Measurements from ENCODE around the gene SUV39H1. TPM values are rescaled to one million over a fixed set of nuclear protein-coding genes. Genes with fewer than 3 reads are reported as not detected.

Gene SUV39H1
- total and polyA plus RNA-seq, 9 of the 15 experiments (the other 6 are each of a cell fraction or from before 2014, with no cell fraction given), result 4.7 to 34.7 (median 17.9) TPM

DNA sequence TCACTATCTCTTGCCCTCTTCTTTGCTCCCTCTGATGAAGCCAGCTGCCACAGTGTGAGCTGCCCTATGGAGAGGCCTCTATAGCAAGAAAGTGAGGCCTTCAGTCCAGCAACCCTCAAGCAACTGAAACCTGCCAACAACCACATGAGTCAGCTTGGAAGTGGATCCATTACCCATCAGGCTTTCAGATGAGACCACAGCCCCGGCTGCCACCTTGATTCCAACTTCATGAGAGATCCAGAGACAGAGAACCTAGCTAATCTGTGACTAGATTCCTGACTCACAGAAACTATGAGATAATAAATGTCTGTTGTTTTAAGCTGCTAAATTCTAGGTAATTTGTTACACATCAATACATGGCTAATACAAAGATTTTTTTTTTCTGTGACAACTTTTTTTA, 33.3 kb upstream of the SUV39H1 start:
- Histone ChIP-seq H3K9me1 (ENCODE audit: control insufficient read depth, insufficient read depth, low read length) (no peaks in the 10 kb centered on the region), H3K9me3 (replicated peaks; ENCODE audit: control insufficient read depth, insufficient read depth, low read depth, low read length) (no peaks in the 10 kb centered on the region), H3K36me3 (ENCODE audit: control insufficient read depth, insufficient read depth, low read length) (no peaks in the 10 kb centered on the region), H4K20me1 (replicated peaks; ENCODE audit: control insufficient read depth, insufficient read depth, low read length) (no peaks in the 10 kb centered on the region), H3K27ac (ENCODE audit: extremely low read depth, low read depth, low read length) (no peak overlapping the region), H2AFZ (ENCODE audit: low read depth, low read length) (no peak overlapping the region), H3K79me2 (ENCODE audit: control insufficient read depth, insufficient read depth, low read length) (no peaks in the 10 kb centered on the region), H3K27me3 (ENCODE audit: control insufficient read depth in 2 of 2, insufficient read depth in 2 of 2, low read length in 2 of 2) (no peaks in the 10 kb centered on the region), H3K9ac (ENCODE audit: insufficient read depth in 1 of 2, low read depth in 2 of 2, low read length in 2 of 2) (no peak overlapping the region), H3K4me3 (no peak overlapping the region), H3K4me1 (replicated peaks in 1 of 2; ENCODE audit: control insufficient read depth in 2 of 2, insufficient read depth in 2 of 2, low read length in 2 of 2) (peaks cover 0 to 4% of the 10 kb centered on the region in 2 experiments; a peak in 2 of 5 replicates), H3K4me2 (ENCODE audit: insufficient read depth, low read length) (no peak overlapping the region)
- no TSS peak for BruUV-seq (replicated peaks)
- intact Hi-C loops (cut with micrococcal nuclease), result no loop called here
- DNase-seq (ENCODE audit: extremely low read depth in 1 of 4, low spot score in 3 of 4), result no peak
- TF ChIP-seq, protein P1, sequence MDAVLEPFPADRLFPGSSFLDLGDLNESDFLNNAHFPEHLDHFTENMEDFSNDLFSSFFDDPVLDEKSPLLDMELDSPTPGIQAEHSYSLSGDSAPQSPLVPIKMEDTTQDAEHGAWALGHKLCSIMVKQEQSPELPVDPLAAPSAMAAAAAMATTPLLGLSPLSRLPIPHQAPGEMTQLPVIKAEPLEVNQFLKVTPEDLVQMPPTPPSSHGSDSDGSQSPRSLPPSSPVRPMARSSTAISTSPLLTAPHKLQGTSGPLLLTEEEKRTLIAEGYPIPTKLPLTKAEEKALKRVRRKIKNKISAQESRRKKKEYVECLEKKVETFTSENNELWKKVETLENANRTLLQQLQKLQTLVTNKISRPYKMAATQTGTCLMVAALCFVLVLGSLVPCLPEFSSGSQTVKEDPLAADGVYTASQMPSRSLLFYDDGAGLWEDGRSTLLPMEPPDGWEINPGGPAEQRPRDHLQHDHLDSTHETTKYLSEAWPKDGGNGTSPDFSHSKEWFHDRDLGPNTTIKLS (IDR thresholded peaks at IDR 0.05; ENCODE audit: borderline replicate concordance, low read depth), result no peak
- TF ChIP-seq, protein P2, sequence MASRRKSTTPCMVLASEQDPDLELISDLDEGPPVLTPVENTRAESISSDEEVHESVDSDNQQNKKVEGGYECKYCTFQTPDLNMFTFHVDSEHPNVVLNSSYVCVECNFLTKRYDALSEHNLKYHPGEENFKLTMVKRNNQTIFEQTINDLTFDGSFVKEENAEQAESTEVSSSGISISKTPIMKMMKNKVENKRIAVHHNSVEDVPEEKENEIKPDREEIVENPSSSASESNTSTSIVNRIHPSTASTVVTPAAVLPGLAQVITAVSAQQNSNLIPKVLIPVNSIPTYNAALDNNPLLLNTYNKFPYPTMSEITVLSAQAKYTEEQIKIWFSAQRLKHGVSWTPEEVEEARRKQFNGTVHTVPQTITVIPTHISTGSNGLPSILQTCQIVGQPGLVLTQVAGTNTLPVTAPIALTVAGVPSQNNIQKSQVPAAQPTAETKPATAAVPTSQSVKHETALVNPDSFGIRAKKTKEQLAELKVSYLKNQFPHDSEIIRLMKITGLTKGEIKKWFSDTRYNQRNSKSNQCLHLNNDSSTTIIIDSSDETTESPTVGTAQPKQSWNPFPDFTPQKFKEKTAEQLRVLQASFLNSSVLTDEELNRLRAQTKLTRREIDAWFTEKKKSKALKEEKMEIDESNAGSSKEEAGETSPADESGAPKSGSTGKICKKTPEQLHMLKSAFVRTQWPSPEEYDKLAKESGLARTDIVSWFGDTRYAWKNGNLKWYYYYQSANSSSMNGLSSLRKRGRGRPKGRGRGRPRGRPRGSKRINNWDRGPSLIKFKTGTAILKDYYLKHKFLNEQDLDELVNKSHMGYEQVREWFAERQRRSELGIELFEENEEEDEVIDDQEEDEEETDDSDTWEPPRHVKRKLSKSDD (conservative IDR thresholded peaks at IDR 0.05; ENCODE audit: low read length), result no peak
- in situ Hi-C loops (cut with MboI), result no loop called here
- FAIRE-seq, result no peak
- WGBS (ENCODE audit: insufficient coverage, low coverage, missing lambda C conversion rate), result 80% methylated on average over 1 of the region's 1 CpG
- no peak for ATAC-seq
- ChIA-PET CTCF (ENCODE audit: low intra/inter-chr PET ratio) (no interaction called here), POLR2A (no interaction called here)

All from K562 (cell line).